Measurements from ENCODE around the gene LMLN.
"Not testable (repeated sequence)": the region's sequence is repeated elsewhere in the genome, so short reads cannot be mapped to it uniquely, and the experiment has no call there.

The LMLN gene

GRCh38 chr3:198079771-198080520 lies 119.9 kb downstream of the LMLN start:
- DNase-seq (ENCODE audit: low read depth in 2 of 2): no peak

- DNase-seq (ENCODE audit: low read depth in 2 of 2): peak; percentile 42 to 54
Measured at GRCh38 chr3:198080521-198081384, 120.7 kb downstream of the LMLN start.

- DNase-seq (ENCODE audit: low read depth in 2 of 2): no peak
Measured at GRCh38 chr3:198081421-198081844, 121.4 kb downstream of the LMLN start.

GRCh38 chr3:198082226-198082625 lies 122.2 kb downstream of the LMLN start:
- not testable (repeated sequence) for DNase-seq (ENCODE audit: low read depth in 2 of 2)

GRCh38 chr3:198088421-198088955 lies 128.5 kb downstream of the LMLN start:
- DNase-seq (ENCODE audit: low read depth in 2 of 2): no peak

GRCh38 chr3:198090795-198091332 lies 130.8 kb downstream of the LMLN start:
- no peak for DNase-seq (ENCODE audit: low read depth in 2 of 2)

- no peak for DNase-seq (ENCODE audit: low read depth in 2 of 2)
Measured at GRCh38 chr3:198092276-198092675, 132.3 kb downstream of the LMLN start.

GRCh38 chr3:198093112-198093679 lies 133.2 kb downstream of the LMLN start:
- DNase-seq (ENCODE audit: low read depth in 2 of 2): no peak
